T47D (cell line): ENCODE data around the gene CDO1.

Experiments
- DNase-seq, 2 experiments: peaks; one replicate each; pipeline versions ENCODE4 v3.0.0 to v3.0.0-alpha.2; 2011 to 2012; ENCODE audit warnings: low read depth in 1 of 2, low spot score in 1 of 2
- JUND ChIP-seq: IDR thresholded peaks from 2 replicates; pipeline ENCODE4 v1.6.1; 2012; ENCODE audit warnings: low read depth
- in situ Hi-C: cut with HindIII; loops from 2 replicates; pipeline ENCODE4 v1.10.0; 2016; ENCODE audit warnings: low sequenced_read_pairs, low pct_unique_long_range_greater_than_20kb

Gene CDO1

DNA sequence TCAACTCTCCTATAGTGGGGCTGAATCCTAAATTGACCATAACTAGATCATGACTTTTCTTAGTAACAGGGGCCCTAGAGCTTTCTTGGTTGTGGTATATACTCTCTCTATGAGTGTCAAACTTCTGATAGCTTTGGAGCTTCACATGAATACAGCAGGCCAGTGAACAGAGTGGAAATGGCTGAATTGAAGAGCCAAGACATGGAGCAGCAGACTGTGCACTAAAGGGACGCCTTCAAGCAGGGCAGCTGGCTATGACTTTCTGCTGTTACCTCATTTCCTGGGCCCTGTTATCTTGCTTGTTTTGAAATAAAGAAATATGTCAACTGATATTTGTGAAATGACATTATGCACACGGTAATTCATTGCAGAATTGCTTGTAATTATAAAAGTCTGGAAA, 16.4 kb downstream of the CDO1 start:
- DNase-seq, result no peak
- TF ChIP-seq JUND, result no peak
- in situ Hi-C loops, result no loop called here

DNA sequence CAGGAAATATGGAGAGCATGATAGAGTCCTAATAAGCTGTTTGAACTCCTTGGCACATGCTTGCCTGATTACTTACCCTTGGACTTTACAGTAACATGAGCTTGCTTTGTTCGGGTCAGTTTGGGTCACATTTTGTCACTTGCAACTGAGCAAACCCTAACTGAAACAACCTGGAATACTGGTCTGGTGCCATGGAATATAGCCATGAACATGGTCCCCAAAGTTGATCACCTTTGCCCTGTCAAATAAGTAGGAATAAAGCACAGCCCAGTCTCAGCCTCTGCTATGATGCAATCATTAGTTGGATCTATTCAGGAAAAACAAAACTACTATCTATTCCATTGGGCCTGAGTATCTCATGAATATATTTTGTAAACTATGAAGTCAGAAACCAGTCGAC, 18.2 kb downstream of the CDO1 start:
- DNase-seq, result no peak
- TF ChIP-seq JUND, result no peak
- in situ Hi-C loops, result no loop called here

DNA sequence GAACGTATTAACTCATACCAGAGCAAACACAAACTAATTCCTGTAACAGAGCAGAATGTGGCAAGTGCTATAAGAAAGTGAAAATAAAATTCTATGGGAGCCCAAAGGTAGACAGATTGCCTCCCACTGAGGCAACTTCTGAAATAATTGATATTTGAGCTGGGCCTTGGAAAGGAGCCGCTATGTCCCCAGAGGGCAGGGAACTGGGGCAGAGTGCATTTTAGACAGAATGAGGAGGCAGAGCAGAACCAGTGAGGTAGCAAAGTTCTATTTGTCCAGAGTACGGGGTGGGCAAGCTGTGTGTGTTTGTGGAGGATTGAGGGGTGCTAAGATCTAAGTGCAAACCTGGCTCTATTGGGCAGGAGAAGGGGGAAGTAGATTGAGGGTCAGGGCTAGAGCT, 19.8 kb downstream of the CDO1 start:
- TF ChIP-seq JUND, result no peak
- in situ Hi-C loops, result no loop called here
- DNase-seq, result no peak

DNA sequence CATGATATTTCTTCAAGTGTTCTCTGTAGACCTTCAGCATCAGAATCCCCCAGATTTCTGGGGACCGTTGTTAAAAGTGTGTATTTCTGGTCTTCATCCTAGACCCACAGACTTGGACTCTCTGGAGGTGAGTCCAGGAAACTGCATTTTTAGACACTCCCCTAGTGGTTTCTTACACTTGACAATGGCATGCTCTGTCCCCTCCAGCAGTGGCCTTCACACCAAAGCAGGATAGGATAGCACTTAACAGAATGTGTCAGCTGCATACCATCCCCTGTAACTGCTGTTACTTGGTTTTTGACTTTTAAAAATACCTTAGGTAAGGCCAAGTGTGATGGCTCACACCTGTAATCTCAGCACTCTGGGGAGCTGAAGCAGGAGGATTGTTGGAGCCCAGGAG, 20.8 kb downstream of the CDO1 start:
- DNase-seq, result no peak
- in situ Hi-C loops, result no loop called here
- TF ChIP-seq JUND, result no peak

DNA sequence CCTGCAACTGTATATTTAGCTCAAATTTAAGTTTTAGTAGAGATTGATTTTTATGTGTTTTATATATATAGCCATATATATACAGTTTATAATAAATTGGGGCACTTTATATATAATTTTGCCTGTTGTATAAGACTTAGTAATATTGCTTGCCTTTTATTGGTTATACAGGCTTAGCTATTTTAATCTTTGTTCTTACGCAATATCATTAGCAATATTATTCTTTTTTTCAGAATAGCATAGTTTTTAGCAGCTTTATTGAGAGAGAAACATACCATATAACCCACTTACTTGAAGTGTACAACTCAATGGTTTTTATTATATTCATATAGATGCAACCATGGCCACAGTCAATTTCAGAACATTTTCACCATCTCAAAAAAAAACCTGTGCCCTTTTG, 28.0 kb downstream of the CDO1 start:
- in situ Hi-C loops, result no loop called here
- no peak for DNase-seq
- no peak for TF ChIP-seq JUND

DNA sequence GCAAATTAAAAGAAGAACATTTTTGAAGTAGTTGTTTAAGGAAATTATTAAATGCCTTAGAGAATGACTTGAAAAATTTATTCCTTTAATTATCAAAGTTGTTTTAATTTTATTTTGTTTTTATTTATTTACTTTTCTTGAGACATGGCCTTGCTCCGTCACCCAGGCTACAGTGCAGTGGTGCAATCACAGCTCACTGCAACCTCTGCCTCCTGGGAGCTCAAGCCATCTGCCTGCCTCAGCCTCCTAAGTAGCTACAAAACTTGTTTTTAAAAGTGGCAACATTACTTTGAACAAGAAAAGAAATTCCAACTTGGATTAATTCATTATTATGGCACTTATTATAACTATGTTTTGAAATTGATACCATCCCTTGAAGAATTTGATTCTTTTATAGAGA, 29.0 kb downstream of the CDO1 start:
- TF ChIP-seq JUND, result no peak
- in situ Hi-C loops, result no loop called here
- no peak for DNase-seq

DNA sequence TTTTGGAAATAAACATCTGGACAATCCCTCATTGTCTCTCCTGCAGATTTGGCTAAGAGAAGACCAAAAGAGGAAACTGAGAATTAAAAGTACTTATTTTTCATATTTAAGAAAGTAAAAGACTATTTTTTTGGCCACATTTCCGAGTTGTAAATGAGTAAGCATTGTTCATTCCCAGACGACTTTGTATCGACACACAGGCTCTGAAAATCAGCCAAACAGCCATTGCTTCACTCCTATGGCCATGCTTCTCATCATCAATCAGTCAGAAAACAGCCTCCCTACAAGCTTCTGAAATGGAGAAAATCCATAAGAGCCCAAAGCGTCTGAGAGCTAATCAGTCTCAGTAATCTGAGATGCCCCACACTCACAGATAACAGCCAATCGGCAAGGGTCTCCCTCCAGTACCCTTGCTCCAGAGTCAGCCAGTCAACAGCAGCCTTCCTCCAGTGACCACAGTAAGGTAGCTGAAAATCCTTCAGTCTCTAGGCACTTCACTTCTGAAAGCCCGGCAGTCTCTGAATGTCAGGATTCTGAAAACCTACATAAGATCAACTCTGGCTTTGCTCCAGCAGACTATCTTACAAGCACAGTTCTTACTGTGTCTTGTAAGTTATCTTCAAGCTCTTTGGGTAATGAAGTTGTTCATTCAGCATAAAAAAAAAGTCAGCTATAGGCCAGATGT, 30.9 kb downstream of the CDO1 start:
- in situ Hi-C loops, result no loop called here
- TF ChIP-seq JUND, result no peak
- no peak for DNase-seq

DNA sequence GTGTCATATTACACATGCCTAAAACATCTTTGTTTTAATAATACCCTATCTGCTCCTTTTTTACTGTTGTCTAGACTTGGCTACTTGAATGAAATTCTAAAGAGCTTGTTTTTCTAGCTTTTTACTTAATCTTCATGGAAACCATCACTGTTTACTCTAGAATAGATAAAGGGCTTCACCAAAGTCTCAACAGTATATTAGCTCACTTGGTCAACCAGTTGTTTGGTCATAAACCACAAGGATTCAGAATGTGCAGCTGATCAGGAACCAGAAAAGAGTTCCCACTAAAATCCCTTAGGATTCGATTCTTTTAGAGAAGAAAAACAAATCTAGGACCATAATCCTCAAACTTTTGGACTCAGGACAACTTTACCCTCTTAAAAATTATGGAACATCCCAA, 38.0 kb downstream of the CDO1 start:
- no peak for TF ChIP-seq JUND
- in situ Hi-C loops, result no loop called here
- no peak for DNase-seq

DNA sequence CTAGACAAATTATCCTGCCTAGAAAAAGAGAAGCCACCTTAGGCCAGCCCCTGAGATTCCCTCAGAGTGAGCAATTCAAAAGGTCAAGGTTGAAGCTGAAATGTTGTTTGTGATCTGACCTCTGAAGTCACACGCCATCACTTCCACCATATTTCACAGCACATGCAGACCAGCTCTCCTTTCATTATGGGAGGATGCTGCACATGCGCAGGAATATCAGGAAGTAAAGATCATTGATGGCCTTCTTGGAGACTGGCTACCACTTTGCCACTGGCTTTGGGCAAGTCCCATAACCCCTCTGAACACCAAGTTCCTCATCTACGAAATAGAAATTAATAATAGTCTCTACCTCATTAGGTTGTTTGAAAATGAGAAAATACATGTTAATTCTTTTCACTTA, 39.5 kb downstream of the CDO1 start:
- no peak for DNase-seq
- in situ Hi-C loops, result no loop called here
- no peak for TF ChIP-seq JUND

DNA sequence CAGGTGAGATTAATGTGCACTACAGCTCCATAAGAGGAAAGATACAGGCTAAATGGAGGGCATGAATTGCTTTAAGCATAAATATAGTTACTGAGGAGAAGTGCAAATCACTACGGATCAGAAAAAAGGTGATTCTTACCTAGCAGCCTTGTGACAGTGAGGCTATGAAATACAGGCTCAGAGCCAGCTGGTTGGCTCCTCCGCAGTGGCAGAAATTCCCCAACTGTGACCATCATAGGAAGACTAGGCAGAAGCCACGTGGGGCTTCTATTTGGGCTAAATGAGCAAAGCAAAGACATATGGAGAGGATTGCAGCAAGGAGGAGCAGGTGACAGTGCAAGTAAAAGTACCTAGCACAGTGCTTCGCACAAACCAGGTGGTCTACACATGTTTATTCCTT, 40.5 kb downstream of the CDO1 start:
- no peak for DNase-seq
- in situ Hi-C loops, result no loop called here
- TF ChIP-seq JUND, result no peak

DNA sequence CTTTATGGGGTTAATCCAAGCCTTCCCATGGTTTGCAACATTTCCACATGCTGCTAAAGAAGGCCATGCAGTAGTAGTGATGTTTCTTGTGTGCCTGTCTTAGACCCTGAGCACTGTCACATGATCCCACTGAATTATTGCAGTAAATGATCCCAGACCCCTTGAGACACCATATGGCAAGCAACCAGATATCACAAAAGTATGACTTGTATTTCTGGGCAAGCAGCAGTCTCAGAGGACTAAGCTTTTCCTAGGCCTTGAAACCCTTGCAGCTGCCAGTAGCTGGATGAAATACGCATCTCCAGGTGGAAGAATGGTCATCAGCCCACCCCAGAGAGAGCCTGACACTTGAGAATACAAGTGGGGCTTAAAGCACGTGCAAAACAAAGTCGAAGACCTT, 41.8 kb downstream of the CDO1 start:
- in situ Hi-C loops, result no loop called here
- no peak for DNase-seq
- TF ChIP-seq JUND, result no peak

DNA sequence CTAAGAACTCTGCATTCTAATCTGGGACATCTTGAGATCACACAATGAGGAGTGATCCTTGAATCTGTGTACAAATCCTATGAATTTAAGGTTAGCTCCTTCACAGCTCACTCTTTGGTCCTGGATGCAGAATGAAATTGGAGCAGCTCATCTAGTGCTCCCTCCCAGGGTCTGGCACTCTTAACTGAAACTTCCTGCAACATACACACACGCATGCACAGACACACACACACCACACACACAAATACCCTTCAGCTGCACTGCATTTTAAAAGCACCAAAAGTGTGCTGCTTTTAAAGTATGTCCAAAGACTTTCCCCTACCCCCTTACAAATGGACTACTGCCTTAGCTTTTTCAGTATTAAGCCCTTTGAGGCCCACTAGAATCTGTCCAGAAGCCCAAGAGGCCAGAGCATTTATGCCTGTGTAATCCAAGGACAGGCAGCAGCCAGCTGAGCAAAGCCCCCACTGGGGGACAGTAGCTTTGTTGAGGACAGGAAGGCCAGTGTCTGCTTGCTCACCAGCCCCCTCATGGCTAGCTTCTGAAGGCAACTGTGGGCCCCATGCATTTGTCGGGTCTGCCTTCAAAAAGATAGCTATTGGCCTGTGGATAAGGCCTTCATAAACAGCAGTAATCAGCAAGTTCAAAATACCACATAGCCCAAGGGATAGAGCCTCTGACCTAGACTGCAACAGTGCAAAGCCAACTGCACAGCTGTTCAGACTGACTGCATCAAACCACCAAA, 43.6 kb downstream of the CDO1 start:
- DNase-seq, result no peak
- in situ Hi-C loops, result no loop called here
- no peak for TF ChIP-seq JUND

DNA sequence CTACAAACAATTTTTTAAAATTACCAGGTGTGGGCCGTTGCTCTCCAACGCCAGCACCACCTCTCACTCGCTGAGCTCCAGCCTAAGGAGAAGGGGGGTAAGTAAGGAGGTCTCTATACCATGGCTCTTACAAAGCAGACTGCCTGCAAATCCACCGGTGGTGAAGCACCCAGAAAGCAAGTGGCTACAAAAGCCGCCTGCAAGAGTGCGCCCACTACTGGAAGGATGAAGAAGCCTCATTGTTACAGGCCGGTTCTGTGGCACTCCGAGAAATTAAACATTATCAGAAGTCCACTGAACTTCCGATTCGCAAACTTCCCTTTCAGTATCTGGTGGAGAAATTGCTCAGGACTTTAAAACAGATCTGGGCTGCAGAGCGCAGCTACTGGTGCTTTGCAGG, 46.0 kb downstream of the CDO1 start:
- in situ Hi-C loops, result no loop called here
- no peak for TF ChIP-seq JUND
- no peak for DNase-seq

DNA sequence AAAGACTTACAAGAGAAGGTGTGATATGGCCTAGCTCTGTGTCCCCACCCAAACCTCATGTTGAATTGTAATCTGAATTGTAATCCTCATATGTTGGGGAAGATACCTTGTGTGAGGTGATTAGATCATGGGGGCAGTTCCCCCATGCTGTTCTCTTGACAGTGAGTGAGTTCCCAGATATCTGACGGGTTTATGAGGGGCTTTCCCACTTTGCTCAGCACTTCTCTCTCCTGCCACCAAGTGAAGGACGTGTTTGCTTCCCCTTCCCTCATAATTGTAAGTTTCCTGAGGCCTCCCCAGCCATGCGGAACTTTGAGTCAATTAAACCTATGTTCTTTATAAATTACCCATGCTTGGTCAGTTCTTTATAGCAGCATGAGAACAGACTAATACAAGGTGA, 49.0 kb downstream of the CDO1 start:
- no peak for DNase-seq
- in situ Hi-C loops, result no loop called here

More for the DNA sequence above, 49.0 kb downstream of the CDO1 start:
- TF ChIP-seq JUND, result no peak
